Neuronal stem cell (in vitro differentiated cells): Measurements from ENCODE around the gene FOXF1.

Experiments
- DNase-seq: peaks from one replicate; pipeline ENCODE4 v3.0.0-alpha.2; 2013; ENCODE audit warnings: low spot score
- H2AFZ ChIP-seq: one replicate; pipeline ENCODE4 v1.6.1; 2013; ENCODE audit warnings: mild to moderate bottlenecking, low read length, inconsistent platforms
- H2AK5ac ChIP-seq: 2 replicates; pipeline ENCODE4 v1.6.1; 2013; ENCODE audit warnings: low read depth, mild to moderate bottlenecking, inconsistent platforms, low read length, moderate library complexity, mixed read lengths
- H2BK120ac ChIP-seq: 2 replicates; pipeline ENCODE4 v1.6.1; 2013; ENCODE audit warnings: low read depth, mild to moderate bottlenecking, inconsistent platforms, low read length, moderate library complexity, mixed read lengths
- H2BK12ac ChIP-seq: one replicate; pipeline ENCODE4 v1.6.1; 2013; ENCODE audit warnings: low read length, inconsistent platforms
- H2BK15ac ChIP-seq: 2 replicates; pipeline ENCODE4 v1.6.1; 2013; ENCODE audit warnings: mild to moderate bottlenecking, low read length, inconsistent platforms, mixed read lengths
- H2BK5ac ChIP-seq: one replicate; pipeline ENCODE4 v1.6.1; 2013; ENCODE audit warnings: inconsistent platforms, mild to moderate bottlenecking, low read length, moderate library complexity
- H3K14ac ChIP-seq: one replicate; pipeline ENCODE4 v1.6.1; 2013; ENCODE audit warnings: low read length, inconsistent platforms
- H3K18ac ChIP-seq: 2 replicates; pipeline ENCODE4 v1.6.1; 2013; ENCODE audit warnings: low read length, inconsistent platforms
- H3K23ac ChIP-seq: 2 replicates; pipeline ENCODE4 v1.6.1; 2013; ENCODE audit warnings: low read depth, mild to moderate bottlenecking, mixed read lengths, low read length, inconsistent platforms; ENCODE audit not compliant: poor library complexity
- H3K27ac ChIP-seq: replicated peaks from 3 replicates; pipeline ENCODE4 v1.5.1; 2013; ENCODE audit warnings: low read length, inconsistent platforms
- H3K27me3 ChIP-seq, 3 experiments: 2 replicates each; pipeline ENCODE4 v1.6.1; 2013; ENCODE audit warnings: low read length in 3 of 3, mild to moderate bottlenecking in 2 of 3, inconsistent platforms in 1 of 3, low read depth in 1 of 3, mixed read lengths in 1 of 3, moderate library complexity in 1 of 3; ENCODE audit not compliant: control insufficient read depth in 3 of 3, insufficient read depth in 3 of 3
- H3K36me3 ChIP-seq, 2 donors: replicated peaks in 1 of 2; 2 replicates each; pipeline ENCODE4 v1.6.1; 2013; ENCODE audit warnings: low read length in 2 of 2; ENCODE audit not compliant: control insufficient read depth in 2 of 2, insufficient read depth in 2 of 2
- H3K4ac ChIP-seq: 2 replicates; pipeline ENCODE4 v1.6.1; 2013; ENCODE audit warnings: inconsistent platforms, mild to moderate bottlenecking, low read length, moderate library complexity
- H3K4me1 ChIP-seq, 2 donors: 1 replicate in 1 of 2; 2 replicates in 1 of 2; pipeline ENCODE4 v1.6.1; 2013; ENCODE audit warnings: low read length in 2 of 2, low read depth in 1 of 2; ENCODE audit not compliant: control insufficient read depth in 2 of 2, insufficient read depth in 1 of 2
- H3K4me2 ChIP-seq: one replicate; pipeline ENCODE4 v1.6.1; 2013; ENCODE audit warnings: mild to moderate bottlenecking, low read length, inconsistent platforms; ENCODE audit not compliant: insufficient read depth, poor library complexity, severe bottlenecking
- H3K4me3 ChIP-seq, 2 donors: 2 replicates each; pipeline ENCODE4 v1.5.1; 2013; ENCODE audit warnings: low read length in 2 of 2, mild to moderate bottlenecking in 2 of 2, inconsistent platforms in 1 of 2, moderate library complexity in 1 of 2
- H3K79me1 ChIP-seq: one replicate; pipeline ENCODE4 v1.6.1; 2013; ENCODE audit warnings: low read depth, mild to moderate bottlenecking, inconsistent platforms, low read length, moderate library complexity
- H3K9ac ChIP-seq: one replicate; pipeline ENCODE4 v1.6.1; 2013; ENCODE audit warnings: mild to moderate bottlenecking, low read depth, low read length, inconsistent platforms; ENCODE audit not compliant: poor library complexity
- H3K9me3 ChIP-seq, 2 donors: replicated peaks in 1 of 2; 2 replicates each; pipeline versions ENCODE3 to v1.6.1; 2013; ENCODE audit warnings: low read length in 2 of 2, mild to moderate bottlenecking in 2 of 2, inconsistent platforms in 1 of 2, low read depth in 1 of 2, mixed read lengths in 1 of 2, moderate library complexity in 1 of 2; ENCODE audit not compliant: control insufficient read depth in 2 of 2, insufficient read depth in 1 of 2
- H4K8ac ChIP-seq: one replicate; pipeline ENCODE4 v1.6.1; 2013; ENCODE audit warnings: low read depth, mild to moderate bottlenecking, inconsistent platforms, low read length, moderate library complexity
- H4K91ac ChIP-seq: one replicate; pipeline ENCODE4 v1.6.1; 2013; ENCODE audit warnings: low read length, low read depth, mild to moderate bottlenecking, inconsistent platforms; ENCODE audit not compliant: poor library complexity
- WGBS, 2 donors: extraction: QIAGEN DNeasy Blood & Tissue Kit; methylation state at CpG; one replicate each; pipeline ENCODE4 v1.1.7; 2013; ENCODE audit warnings: missing lambda C conversion rate in 2 of 2, mixed read lengths in 1 of 2; ENCODE audit not compliant: insufficient read length in 2 of 2, insufficient replicate concordance in 1 of 2; ENCODE audit errors: extremely low coverage in 2 of 2; 5-methylcytosine and 5-hydroxymethylcytosine counted together

FOXF1 gene

GRCh38 chr16:86501989-86502855, 8.1 kb upstream of the FOXF1 start:
- Histone ChIP-seq H4K91ac (no peak overlapping the region), H3K4me3 (no peak overlapping the region), H3K18ac (peak overlapping the region; percentile 41), H3K4me1 (no peaks in the 10 kb centered on the region), H2BK120ac (no peak overlapping the region), H3K36me3 (no peaks in the 10 kb centered on the region), H3K27me3 (peaks cover 81 to 98% (median 96%) of the 10 kb centered on the region in 3 experiments), H3K23ac (peak overlapping the region; percentile 37), H2AFZ (no peak overlapping the region), H3K79me1 (no peaks in the 10 kb centered on the region), H3K9me3 (peaks cover 0 to 11% of the 10 kb centered on the region in 2 donors), H3K4me2 (no peak overlapping the region), H3K27ac (no peak overlapping the region), H4K8ac (no peak overlapping the region), H2AK5ac (no peak overlapping the region), H2BK12ac (peak overlapping the region; percentile 65), H2BK5ac (no peak overlapping the region), H2BK15ac (no peak overlapping the region), H3K14ac (peak overlapping the region; percentile 96), H3K9ac (peak overlapping the region; percentile 7), H3K4ac (no peak overlapping the region)
- DNase-seq, result no peak
- no CpG with 5 or more reads among the region's 19 CpGs for WGBS, 2 donors

- no peaks in the 10 kb centered on the region for H3K36me3 ChIP-seq
- no peak overlapping the region for H3K14ac ChIP-seq
Observed at GRCh38 chr16:86502856-86503748, 7.2 kb upstream of the FOXF1 start.

GRCh38 chr16:86503830-86504229, 6.5 kb upstream of the FOXF1 start:
- Histone ChIP-seq H2BK120ac (no peak overlapping the region), H3K27me3 (peaks cover 88 to 100% (median 99%) of the 10 kb centered on the region in 3 experiments), H4K91ac (no peak overlapping the region), H3K23ac (no peak overlapping the region), H3K36me3 (no peaks in the 10 kb centered on the region), H3K79me1 (no peaks in the 10 kb centered on the region), H2BK12ac (no peak overlapping the region), H3K18ac (no peak overlapping the region), H3K9me3 (peaks cover 0 to 11% of the 10 kb centered on the region in 2 donors), H3K9ac (no peak overlapping the region), H4K8ac (no peak overlapping the region), H3K4me2 (no peak overlapping the region), H2AFZ (no peak overlapping the region), H2AK5ac (no peak overlapping the region), H2BK15ac (no peak overlapping the region), H3K4me1 (peaks cover 0 to 4% of the 10 kb centered on the region in 2 donors), H3K14ac (no peak overlapping the region), H3K27ac (no peak overlapping the region), H3K4ac (no peak overlapping the region), H2BK5ac (no peak overlapping the region), H3K4me3 (no peak overlapping the region)
- WGBS, 2 donors, result no CpG with 5 or more reads among the region's 6 CpGs
- no peak for DNase-seq

More at GRCh38 chr16:86502856-86503748, 7.2 kb upstream of the FOXF1 start:
- H3K4me3 ChIP-seq, result no peak overlapping the region
- no peak overlapping the region for H3K18ac ChIP-seq
- no peak overlapping the region for H2AFZ ChIP-seq
- H2AK5ac ChIP-seq, result no peak overlapping the region
- peaks cover 0 to 12% of the 10 kb centered on the region in 2 donors for H3K9me3 ChIP-seq
- no peak overlapping the region for H3K4ac ChIP-seq
- H2BK5ac ChIP-seq, result no peak overlapping the region
- H3K4me1 ChIP-seq, result peaks cover 0 to 4% of the 10 kb centered on the region in 2 donors
- H2BK120ac ChIP-seq, result no peak overlapping the region
- H4K8ac ChIP-seq, result no peak overlapping the region
- H3K23ac ChIP-seq, result peak overlapping the region; percentile 69
- no peak overlapping the region for H2BK15ac ChIP-seq
- peaks cover 89 to 100% (median 99%) of the 10 kb centered on the region in 3 experiments for H3K27me3 ChIP-seq
- no peak for DNase-seq
- H3K79me1 ChIP-seq, result no peaks in the 10 kb centered on the region
- H3K27ac ChIP-seq, result no peak overlapping the region
- H3K4me2 ChIP-seq, result no peak overlapping the region
- no peak overlapping the region for H3K9ac ChIP-seq
- no peak overlapping the region for H2BK12ac ChIP-seq
- no CpG with 5 or more reads among the region's 22 CpGs for WGBS, 2 donors
- H4K91ac ChIP-seq, result no peak overlapping the region
